Activated T-cell treated with anti-CD3 and anti-CD28 coated beads, Interleukin-2, amount 50 U/mL, for 4 hours (primary cell): ENCODE measurements around the gene SLC25A47. TPM values are rescaled to one million over a fixed set of nuclear protein-coding genes. Genes with fewer than 3 reads are reported as not detected.
A peak's percentile ranks its signal among the peaks of the same experiment; 100 is the strongest.
"Not testable (repeated sequence)": the region's sequence is repeated elsewhere in the genome, so short reads cannot be mapped to it uniquely, and the experiment has no call there.

Experiments
- ATAC-seq, 2 donors: fragments of 200-7000 bp; cut with Tn5 transposase; one replicate each; pipeline ENCODE4 v1.10.0; 2021
- DNase-seq: peaks from one replicate; pipeline ENCODE4 v3.0.0-alpha.2; 2020
- H3K27me3 Mint-ChIP-seq: one replicate; pipeline ENCODE4 v1.8.0; 2021; ENCODE audit warnings: low read depth, mixed read lengths
- H3K36me3 Mint-ChIP-seq: one replicate; pipeline ENCODE4 v1.8.0; 2022; ENCODE audit warnings: mixed read lengths; ENCODE audit not compliant: insufficient read depth
- H3K4me1 Mint-ChIP-seq: one replicate; pipeline ENCODE4 v1.8.0; 2021; ENCODE audit warnings: low read depth, mixed read lengths
- H3K4me3 Mint-ChIP-seq: one replicate; pipeline ENCODE4 v1.8.0; 2021; ENCODE audit warnings: mild to moderate bottlenecking, moderate library complexity, mixed read lengths
- H3K9me3 Mint-ChIP-seq: one replicate; pipeline ENCODE4 v1.8.0; 2021; ENCODE audit warnings: mixed read lengths
- total RNA-seq, 3 donors: library from RNA; stranded (reverse); gene quantifications; one replicate each; pipeline ENCODE4 v1.2.1, GENCODE V29; 2021

The SLC25A47 gene
- total RNA-seq, 3 donors from 2014 or later: not detected

- H3K27me3 Mint-ChIP-seq: peaks cover 8% of the 10 kb centered on the region
- no peaks in the 10 kb centered on the region for H3K9me3 Mint-ChIP-seq
- DNase-seq (no peak), ATAC-seq (no peak)
- peaks cover 7% of the 10 kb centered on the region for H3K4me1 Mint-ChIP-seq
- peak overlapping the region; percentile 75 for H3K4me3 Mint-ChIP-seq
- H3K36me3 Mint-ChIP-seq: no peaks in the 10 kb centered on the region
Measured at GRCh38 chr14:100306998-100307765, 16.0 kb upstream of the SLC25A47 start.

DNA sequence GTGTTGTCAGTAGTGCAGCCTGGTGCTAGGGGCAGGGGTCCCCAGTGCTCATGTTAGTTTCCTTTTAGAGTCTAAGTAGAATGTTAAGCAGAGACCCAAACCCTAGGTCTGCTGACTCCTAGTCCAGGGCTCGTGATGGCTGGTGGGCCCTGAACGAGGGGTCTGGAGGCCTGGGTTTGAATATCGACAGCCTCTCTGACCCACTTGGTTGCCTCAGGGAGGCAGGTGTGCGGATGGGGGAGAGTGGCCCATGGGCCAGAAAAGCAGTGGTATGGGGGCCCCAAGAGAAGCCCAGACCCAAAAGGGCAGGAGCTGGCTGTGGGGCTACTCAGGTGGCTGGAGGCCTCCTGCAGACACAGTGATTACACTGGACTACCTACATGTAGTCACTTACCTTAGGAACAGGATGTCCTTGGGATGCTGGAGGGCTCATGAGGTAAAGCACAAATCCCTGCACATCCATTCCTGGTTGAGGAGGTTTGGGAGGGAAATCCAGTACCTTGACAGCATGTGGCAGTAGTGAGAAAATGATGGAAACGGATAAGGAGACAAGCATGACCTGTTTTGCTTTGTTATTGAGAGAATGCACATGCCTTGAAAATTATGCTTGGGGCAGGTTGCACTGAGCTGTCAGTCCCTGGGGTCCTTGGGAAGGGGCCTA is 15.2 kb upstream of the SLC25A47 start:
- H3K4me1 Mint-ChIP-seq: peaks cover 7% of the 10 kb centered on the region
- no peaks in the 10 kb centered on the region for H3K9me3 Mint-ChIP-seq
- no peaks in the 10 kb centered on the region for H3K36me3 Mint-ChIP-seq
- H3K27me3 Mint-ChIP-seq: peaks cover 8% of the 10 kb centered on the region
- ATAC-seq (no peak), DNase-seq (no peak)
- peak overlapping the region; percentile 75 for H3K4me3 Mint-ChIP-seq

DNA sequence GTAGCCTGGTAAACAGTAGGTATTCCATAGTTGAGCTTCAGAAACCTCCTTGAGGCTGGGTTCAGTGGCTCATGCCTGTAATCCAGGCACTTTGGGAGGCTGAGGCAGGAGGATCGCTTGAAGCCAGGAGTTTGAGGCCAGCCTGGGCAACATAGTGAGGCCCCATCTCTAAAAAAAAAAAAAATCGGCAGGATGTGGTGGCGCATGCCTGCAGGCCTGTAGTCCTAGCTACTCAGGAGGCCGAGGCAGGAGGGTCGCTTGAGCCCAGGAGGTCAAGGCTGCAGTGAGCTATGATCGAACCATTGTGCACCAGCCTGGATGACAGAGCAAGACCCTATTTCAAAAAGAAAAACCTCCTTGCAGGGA is 14.7 kb upstream of the SLC25A47 start:
- not testable (repeated sequence) for H3K9me3 Mint-ChIP-seq, H3K4me3 Mint-ChIP-seq, ATAC-seq, H3K27me3 Mint-ChIP-seq, H3K4me1 Mint-ChIP-seq, H3K36me3 Mint-ChIP-seq, DNase-seq

DNA sequence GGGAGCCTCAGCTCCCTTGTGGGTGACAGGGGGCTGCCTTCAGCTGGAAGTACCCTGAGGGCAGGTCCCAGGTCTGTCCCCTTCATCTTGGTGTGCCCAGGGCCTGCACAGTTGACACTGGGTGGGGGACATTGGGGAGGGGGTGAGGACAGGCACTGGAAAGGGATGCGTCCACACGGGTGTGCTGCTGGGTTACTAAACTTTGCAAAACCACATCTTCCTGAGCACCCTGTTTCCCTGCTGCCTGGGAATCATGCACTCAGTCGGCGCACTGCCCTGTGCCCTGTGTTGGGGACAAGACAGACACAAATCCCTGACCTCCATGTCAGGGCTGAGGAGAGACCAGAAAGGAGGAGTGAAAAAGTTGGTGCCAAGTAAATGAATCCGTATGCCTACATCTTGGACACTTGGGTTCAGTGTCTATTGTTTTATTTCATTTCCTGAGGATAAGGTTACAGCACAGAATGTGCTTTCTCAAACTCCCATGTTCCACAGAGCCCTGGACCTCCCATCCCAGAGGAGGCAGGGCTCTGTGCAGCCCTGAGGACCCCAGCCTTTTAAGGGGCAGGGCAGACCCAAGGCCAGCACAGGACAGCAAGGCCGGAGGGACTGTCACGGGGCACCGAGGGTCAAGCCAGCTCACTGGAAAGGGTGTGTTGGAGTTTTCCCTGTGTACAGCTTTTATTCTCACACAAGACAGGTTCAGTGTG is 14.0 kb upstream of the SLC25A47 start:
- Mint-ChIP-seq H3K4me1 (peaks cover 7% of the 10 kb centered on the region), H3K4me3 (no peak overlapping the region), H3K27me3 (peaks cover 8% of the 10 kb centered on the region), H3K36me3 (no peaks in the 10 kb centered on the region), H3K9me3 (no peaks in the 10 kb centered on the region)
- DNase-seq (no peak), ATAC-seq (no peak)

DNA sequence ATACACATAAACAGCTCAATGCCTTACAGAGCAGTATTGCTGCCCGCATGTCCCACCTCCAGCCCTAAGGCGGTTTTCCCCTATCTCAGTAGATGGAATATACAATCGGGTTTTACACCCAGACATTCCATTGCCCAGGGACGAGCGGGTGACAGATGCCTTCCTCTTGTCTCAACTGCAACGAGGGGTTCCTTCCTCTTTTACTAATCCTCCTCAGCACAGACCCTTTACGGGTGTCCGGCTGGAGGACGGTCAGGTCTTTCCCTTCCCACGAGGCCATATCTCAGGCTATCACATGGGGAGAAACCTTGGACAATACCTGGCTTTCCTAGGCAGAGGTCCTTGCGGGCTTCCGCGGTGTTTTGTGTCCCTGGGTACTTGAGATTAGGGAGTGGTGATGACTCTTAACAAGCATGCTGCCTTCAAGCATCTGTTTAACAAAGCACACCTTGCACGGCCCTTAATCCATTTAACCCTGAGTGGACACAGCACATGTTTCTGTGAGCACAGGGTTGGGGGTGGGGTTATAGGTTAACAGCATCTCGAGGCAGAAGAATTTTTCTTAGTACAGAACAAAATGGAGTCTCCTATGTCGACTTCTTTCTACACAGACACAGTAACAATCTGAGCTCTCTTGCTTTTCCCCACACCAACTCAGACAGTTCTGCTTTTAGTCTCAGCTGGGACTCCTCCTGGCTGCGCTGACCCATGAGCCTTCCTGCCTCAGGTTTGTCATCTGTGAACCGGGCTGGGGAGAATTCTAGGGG is 10.8 kb upstream of the SLC25A47 start:
- not testable (repeated sequence) for ATAC-seq, H3K36me3 Mint-ChIP-seq, H3K4me3 Mint-ChIP-seq, H3K9me3 Mint-ChIP-seq, H3K4me1 Mint-ChIP-seq, DNase-seq, H3K27me3 Mint-ChIP-seq

DNA sequence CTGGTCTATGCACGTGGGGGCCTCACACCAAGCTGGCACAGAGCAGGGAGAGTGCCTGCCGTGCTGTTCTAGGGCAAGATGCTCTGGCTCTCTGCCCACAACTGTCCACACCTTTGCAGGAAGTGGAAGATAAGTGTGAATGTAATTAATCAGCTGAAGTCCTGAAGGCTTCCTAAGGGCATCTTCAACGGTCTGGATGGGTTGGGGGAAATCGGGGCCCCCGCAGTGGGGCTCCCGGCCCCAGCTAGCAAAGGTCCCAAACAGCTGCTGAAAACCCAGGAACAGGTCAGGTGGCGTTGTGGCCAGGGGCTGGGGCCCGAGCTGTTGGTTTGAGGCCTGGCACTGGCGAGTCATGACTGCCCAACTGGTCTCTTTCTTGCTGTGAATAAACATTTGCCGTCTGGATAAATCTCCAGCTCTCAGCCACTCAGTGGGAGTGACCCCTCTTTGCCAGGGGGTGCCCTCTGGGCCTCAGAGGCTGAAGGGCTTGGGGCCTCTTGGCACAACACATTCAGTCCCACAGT is 10.2 kb upstream of the SLC25A47 start:
- no peak overlapping the region for H3K4me3 Mint-ChIP-seq
- DNase-seq (no peak), ATAC-seq (no peak)
- H3K36me3 Mint-ChIP-seq: no peaks in the 10 kb centered on the region
- no peaks in the 10 kb centered on the region for H3K27me3 Mint-ChIP-seq
- no peaks in the 10 kb centered on the region for H3K9me3 Mint-ChIP-seq
- H3K4me1 Mint-ChIP-seq: peaks cover 3% of the 10 kb centered on the region

DNA sequence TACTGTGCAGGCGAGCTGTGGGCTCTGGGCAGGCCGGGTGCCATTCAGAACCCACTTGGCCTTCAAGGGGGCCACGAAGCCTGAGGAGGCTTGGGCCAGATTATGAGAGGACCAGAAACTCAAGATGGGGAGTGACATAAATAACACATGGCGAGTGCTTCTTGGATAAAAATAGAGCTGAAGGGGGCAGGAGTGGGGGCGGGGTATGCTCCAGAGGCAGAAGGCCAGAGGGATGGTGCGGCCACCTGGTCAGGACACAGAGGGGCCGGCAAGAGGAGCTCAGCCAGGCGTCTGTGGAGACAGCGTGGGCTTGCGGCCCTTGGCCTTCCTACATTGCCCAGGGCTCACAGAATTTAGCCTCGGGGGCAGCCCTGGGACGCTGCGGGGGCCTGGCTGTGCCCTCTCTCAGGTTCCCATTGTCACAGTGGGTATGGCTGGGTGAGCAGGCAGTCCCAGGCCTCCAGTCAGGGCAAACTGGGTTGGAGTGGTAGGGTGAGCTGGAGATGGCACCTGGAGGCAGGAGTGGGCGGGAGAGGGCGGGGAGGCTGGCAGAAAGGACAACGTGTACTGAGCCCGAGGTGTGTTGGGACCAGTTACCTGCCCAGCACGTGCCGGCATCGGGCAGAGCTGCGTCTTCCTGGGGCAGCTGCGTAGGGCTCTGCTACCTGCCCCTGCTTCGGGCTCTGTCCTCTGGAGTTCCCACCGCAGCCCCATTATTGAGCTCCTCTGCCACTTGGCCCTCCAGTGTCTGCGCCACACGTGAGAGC is 9.5 kb upstream of the SLC25A47 start:
- H3K36me3 Mint-ChIP-seq: no peaks in the 10 kb centered on the region

DNA sequence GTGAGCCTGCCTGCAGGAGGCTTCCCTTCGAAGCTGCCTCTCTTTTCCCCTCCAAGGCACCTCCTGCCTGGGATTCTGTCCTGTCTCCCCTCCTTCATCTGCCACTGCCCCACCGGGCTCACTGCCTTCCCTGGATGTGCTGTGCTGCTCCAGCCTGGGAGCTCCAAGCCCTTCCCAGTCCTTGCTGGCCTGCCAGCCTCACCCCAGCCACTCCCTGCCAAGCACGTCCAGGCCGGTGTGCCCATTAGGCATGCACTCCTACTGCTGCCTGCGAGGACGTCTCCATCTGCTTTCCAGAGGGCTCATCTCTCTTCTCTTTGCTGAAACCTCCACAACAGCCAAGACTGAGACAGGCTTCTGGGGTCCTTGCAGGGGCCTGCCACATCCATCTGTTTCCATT is 8.4 kb upstream of the SLC25A47 start:
- no peaks in the 10 kb centered on the region for H3K9me3 Mint-ChIP-seq
- H3K4me3 Mint-ChIP-seq: no peak overlapping the region
- no peaks in the 10 kb centered on the region for H3K36me3 Mint-ChIP-seq
- no peak for ATAC-seq
- no peaks in the 10 kb centered on the region for H3K27me3 Mint-ChIP-seq
- DNase-seq: no peak
- peaks cover 3% of the 10 kb centered on the region for H3K4me1 Mint-ChIP-seq

More for the DNA sequence above, 9.5 kb upstream of the SLC25A47 start:
- no peak overlapping the region for H3K4me3 Mint-ChIP-seq
- no peaks in the 10 kb centered on the region for H3K9me3 Mint-ChIP-seq
- no peaks in the 10 kb centered on the region for H3K27me3 Mint-ChIP-seq
- DNase-seq (no peak), ATAC-seq (no peak)
- peaks cover 3% of the 10 kb centered on the region for H3K4me1 Mint-ChIP-seq

DNA sequence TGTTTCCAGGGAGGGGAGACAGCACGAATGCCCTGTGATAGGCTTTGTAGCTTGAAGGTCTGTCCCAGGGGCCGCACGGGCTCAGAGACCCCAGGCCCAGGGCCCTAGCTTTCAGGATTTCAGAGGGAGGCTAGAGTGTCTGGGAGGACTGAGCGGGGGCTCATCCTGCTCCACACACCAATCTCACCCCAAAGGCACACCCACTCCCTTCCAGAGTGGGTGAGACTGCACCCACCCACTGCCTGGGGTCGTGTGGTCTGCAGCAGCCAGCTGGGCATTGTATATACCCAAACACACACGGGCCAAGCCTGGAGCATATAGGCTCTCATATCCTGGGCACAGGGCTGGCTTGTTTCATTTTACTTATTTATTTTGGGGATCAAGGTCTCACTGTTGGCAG is 5.8 kb upstream of the SLC25A47 start:
- Mint-ChIP-seq H3K36me3 (no peaks in the 10 kb centered on the region), H3K4me1 (peaks cover 3% of the 10 kb centered on the region), H3K9me3 (no peaks in the 10 kb centered on the region), H3K27me3 (no peaks in the 10 kb centered on the region), H3K4me3 (peak overlapping the region; percentile 72)
- DNase-seq (no peak), ATAC-seq (no peak)

GRCh38 chr14:100317912-100318808 is 5.0 kb upstream of the SLC25A47 start:
- H3K4me1 Mint-ChIP-seq: peaks cover 3% of the 10 kb centered on the region
- DNase-seq (peak; percentile 68), ATAC-seq (peak; percentile 95 to 98)
- no peaks in the 10 kb centered on the region for H3K27me3 Mint-ChIP-seq
- H3K36me3 Mint-ChIP-seq: no peaks in the 10 kb centered on the region
- peak overlapping the region; percentile 72 for H3K4me3 Mint-ChIP-seq
- no peaks in the 10 kb centered on the region for H3K9me3 Mint-ChIP-seq

GRCh38 chr14:100320157-100320856 is 2.8 kb upstream of the SLC25A47 start:
- H3K4me1 Mint-ChIP-seq: peaks cover 3% of the 10 kb centered on the region
- no peaks in the 10 kb centered on the region for H3K36me3 Mint-ChIP-seq
- no peak overlapping the region for H3K4me3 Mint-ChIP-seq
- H3K9me3 Mint-ChIP-seq: no peaks in the 10 kb centered on the region
- no peaks in the 10 kb centered on the region for H3K27me3 Mint-ChIP-seq
- DNase-seq: no peak
- no peak for ATAC-seq

DNA sequence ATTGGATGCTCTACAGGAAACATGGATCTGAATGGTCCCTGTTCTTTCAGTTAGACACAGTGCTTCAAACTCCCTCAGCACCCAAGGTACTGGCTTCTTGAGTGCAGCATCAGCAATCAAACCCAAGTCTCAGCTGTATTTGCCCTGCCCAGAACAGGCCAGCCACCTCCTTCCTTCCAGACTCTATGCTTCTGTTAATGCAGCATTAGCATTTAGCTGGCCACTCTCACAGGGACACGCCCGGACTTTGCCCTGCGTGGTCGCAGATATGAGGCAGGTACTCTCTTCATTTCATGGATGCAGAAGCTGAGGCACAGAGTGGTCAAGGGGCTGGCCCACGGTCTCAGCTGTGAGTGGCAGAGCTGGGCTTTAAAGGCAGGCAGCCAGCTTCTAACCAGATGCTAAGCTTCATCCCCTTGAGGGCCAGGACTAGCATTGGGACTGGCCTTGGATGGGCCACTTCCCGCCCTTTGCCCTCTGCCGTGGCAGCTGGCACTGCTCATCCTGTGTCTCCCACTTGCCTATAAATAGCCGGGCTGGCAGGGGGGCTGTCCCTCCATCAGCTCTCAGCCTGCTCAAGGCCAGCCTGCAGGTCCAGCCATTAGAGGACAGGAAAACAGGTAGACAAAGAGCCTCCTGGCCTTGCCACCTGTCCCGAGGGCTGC is 1.5 kb upstream of the SLC25A47 start:
- Mint-ChIP-seq H3K27me3 (no peaks in the 10 kb centered on the region), H3K36me3 (no peaks in the 10 kb centered on the region), H3K4me1 (peaks cover 3% of the 10 kb centered on the region), H3K4me3 (no peak overlapping the region), H3K9me3 (no peaks in the 10 kb centered on the region)
- no peak for DNase-seq
- no peak for ATAC-seq
